Middle frontal gyrus (tissue), 1 donor: Measurements from ENCODE around the gene SLC22A1.
"Not testable (repeated sequence)": the region's sequence is repeated elsewhere in the genome, so short reads cannot be mapped to it uniquely, and the experiment has no call there.

Experiments
- DNase-seq: peaks from one replicate; pipeline ENCODE4 v3.0.0-alpha.2; 2015; ENCODE audit warnings: low spot score; ENCODE audit errors: extremely low spot score

The SLC22A1 gene

DNA sequence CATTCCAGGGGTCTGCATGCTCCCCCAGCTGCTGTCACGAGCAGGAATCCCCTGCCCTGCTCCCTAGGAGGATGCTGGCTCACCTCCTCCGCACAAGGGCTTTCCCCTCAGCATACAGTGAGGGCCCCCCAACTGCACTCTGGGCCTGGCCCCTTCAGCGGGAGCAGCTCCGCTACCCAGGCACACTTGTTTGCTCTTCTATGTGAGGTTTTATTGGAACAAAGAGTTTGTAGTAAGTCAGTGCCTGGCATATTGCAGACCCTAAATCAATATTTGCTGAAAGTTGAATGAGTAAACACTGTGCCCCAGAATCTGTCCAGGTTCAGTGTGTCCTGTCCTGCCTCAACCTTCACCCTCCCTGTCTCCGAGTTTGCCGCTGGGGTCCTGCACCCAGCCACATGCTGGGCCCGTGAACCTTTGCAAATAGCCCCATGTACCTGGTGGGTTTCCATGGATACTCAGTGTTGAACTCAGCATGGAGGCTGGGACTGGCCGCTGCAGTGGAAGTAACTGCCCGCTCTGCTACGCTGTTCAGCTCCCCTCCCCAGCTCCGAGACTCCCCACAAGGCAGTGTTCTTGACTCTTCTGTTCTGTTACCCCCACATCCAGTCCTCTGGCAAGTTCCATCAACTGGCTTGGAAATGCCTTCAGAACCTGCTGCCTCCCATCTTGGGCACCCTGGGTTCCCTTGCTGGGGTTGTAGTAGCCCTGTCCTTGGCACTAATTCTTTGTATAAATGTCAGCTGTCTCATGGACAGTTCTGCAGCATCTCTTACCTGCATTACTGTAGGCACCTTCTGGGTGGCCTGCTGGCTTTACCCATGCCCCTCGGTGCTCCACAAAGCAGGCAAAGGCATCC, 15.7 kb downstream of the SLC22A1 start:
- no peak for DNase-seq

GRCh38 chr6:160137989-160138835, 16.6 kb downstream of the SLC22A1 start:
- no peak for DNase-seq

GRCh38 chr6:160138839-160139419, 17.3 kb downstream of the SLC22A1 start:
- no peak for DNase-seq

DNA sequence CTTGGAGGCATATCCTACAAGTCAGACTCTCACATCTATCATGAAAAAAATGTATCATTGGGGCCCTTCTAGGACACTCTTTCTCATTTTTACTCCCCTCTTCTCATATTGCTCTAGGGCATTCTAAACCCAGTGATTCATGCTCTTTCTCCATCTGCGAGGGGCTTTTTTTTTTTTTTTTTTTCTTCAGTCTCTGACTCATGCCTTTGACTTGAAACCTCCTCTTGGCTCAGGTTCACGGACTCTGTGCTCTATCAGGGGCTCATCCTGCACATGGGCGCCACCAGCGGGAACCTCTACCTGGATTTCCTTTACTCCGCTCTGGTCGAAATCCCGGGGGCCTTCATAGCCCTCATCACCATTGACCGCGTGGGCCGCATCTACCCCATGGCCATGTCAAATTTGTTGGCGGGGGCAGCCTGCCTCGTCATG, 17.8 kb downstream of the SLC22A1 start:
- DNase-seq: no peak

DNA sequence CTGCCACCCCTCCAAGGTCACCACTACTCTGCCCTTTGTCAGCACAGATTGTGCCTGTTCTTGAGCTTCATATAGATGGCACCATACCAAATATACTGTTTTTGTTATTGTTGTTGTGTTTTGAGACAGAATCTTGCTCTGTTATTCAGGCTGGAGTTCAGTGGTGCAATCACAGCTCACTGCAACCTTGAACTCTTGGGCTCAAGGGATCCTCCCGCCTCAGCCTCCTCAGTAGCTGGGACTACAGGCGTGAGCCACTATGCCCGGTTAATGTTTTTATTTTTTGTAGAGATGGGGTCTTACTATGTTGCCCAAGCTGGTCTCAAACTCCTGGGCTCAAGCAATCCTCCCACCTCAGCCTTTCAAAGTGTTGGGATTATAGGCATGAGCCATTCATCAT, 18.9 kb downstream of the SLC22A1 start:
- DNase-seq: not testable (repeated sequence)

DNA sequence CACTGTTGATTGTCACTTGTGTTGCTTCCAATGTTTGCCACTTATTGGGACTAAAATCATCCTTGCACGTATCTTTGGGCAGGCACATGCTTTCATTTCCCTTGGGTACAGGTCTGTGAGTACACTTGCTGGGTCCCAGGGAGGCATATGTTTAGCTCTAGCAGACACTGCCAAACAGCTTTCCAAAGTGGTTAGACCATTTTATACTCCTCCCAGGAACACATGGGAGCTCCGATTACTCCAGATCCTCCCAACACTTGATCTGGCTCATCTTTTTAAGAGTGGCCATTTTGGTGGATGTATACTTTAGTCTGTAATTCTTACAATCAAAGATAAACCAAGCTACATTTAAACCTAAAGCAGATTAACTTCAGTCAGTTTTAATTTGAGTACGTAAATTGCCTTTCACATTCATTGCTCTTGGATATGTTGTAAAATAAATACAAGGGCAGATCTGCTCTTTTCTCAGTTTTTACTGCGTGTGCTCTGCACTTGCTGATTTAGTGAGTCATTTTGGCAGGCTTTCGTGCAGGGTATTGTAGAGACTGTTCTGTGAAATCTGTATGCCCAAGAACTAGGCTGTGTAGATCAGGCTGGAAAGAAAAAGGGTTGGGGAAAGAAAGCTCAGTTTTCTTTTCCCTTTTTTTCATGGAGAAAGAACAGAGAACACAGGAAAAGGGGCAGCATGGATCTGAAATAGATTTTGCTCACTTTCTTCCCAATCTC, 19.5 kb downstream of the SLC22A1 start:
- no peak for DNase-seq

DNA sequence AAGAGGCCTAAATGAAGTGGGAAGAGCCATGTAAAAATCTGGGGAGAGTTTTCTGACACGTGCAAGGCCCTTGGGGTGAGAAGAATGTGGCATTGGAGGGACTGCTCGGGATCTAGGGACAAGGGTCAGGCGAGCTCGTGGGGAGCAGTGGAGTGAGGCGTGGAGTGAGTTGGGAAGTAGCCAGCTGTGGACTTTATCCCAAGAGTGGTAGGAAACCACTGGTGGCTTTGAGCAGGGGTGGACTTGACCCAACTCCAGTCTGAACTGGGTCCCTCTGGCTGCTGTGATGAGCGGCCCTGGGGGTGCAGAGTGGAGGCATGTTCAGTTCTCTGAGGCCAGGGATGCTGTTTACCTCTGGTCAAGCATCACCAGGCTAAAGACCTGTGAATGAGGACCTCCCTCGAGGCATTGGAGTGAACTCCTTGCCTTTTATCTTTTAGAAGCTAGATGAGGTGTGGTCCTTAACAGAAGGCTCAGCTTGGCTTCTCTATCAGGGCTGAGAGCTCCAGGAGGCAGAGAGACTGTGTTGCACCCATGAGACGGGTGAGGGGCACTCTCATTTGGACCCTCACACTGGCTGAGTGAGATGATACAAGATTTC, 20.6 kb downstream of the SLC22A1 start:
- DNase-seq: no peak

- DNase-seq: no peak
Observed at GRCh38 chr6:160146454-160147145, 25.0 kb downstream of the SLC22A1 start.

- DNase-seq: no peak
Observed at GRCh38 chr6:160147146-160147536, 25.5 kb downstream of the SLC22A1 start.

GRCh38 chr6:160154471-160154870, 32.9 kb downstream of the SLC22A1 start:
- no peak for DNase-seq

GRCh38 chr6:160156842-160157241, 35.2 kb downstream of the SLC22A1 start:
- DNase-seq: no peak

- DNase-seq: no peak
Observed at GRCh38 chr6:160160450-160160849, 38.8 kb downstream of the SLC22A1 start.

DNA sequence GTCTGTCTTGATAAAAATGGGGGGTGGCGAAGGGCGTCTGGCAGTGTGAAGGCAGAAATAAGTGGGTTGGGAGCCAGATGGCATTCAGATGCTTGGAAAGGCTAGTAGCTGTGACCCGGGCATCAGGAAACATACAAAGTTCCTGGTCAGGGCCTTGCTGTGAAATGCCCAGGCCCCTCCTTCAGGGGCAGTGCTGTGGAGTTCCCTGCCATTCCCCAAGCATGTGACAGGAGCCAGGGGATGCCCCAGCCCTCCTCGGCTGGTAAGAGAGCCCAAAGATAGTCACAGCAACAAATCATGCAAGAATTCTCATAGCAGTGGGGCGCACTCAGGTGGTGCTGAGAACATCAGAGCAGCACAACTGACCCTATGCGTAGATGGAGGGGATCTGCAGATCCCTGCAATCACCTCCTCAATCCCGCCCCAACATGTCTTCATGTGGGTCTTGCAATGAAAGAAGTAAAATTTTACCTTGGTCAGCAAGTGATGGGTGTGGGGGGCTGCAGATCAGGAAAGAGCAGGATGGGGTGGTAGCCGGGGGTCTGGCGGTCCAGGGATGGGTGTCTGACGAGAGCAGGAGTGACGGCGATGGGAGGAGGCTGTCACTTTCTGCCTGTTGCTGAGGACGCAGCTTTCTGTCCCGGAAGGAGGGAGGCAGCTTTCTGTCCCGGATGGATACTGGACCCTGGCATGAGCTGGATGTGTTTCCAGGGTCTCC, 39.5 kb downstream of the SLC22A1 start:
- no peak for DNase-seq

DNA sequence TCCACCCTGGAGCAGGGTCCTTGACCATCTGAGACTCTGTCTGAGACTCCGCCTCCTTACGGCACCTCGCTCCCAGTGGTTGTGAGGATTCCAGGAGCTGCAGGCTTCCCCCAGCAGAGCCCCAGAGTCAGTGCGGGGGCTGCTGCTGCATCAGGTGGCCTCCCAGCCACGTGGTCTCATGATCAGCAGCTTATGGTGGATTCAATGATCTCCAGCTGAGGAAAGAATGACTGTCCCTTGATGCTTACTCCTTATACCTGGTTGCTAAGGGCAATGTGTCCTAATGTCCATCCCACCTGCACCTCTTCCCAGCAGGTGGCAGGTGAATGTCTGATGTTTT, 40.0 kb downstream of the SLC22A1 start:
- no peak for DNase-seq

DNA sequence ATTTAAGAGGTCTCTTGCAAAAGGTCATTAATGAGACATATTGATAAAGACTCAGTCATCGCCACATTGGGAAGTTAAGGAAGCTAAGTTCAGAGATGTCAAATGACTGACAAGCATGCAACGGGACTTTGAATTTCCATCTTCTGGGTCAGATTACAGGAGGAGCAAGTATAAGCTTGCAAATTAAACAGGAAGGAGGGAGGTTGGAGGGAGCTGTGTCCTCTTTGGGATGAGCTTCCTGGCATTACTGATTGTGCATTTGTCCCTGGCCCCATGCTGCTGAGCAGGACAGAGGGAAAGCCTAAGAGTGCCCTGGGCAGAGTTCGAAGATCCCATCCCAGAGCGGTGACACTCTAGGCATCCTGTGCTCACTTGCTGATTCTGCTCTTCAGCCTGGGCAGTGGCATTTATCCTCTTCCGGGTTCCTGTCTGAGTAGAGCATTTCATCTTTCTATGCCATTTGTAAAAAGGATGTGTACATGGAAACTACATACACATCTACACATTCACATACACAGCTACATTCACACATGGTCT, 40.5 kb downstream of the SLC22A1 start:
- no peak for DNase-seq

DNA sequence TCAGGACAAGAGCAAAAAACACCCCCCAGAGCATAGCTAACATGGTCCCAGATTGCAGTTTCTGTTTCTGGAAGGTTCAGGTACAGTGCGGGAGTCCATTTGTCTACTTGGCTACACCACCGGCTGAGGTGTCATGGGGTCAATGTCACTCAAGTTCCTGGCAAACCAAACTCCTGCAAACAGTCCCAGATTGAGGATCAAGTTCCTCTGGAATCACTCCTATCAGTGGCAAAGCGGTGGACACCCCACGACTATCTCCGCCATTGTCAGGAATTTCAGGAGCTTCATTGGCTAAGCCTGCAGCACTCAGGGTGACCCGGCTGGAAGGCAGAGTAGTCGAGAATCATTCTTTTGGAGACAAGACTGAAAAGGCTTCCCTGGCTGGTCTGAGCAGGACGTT, 41.8 kb downstream of the SLC22A1 start:
- DNase-seq: no peak

GRCh38 chr6:160163912-160164311, 42.3 kb downstream of the SLC22A1 start:
- DNase-seq: no peak

DNA sequence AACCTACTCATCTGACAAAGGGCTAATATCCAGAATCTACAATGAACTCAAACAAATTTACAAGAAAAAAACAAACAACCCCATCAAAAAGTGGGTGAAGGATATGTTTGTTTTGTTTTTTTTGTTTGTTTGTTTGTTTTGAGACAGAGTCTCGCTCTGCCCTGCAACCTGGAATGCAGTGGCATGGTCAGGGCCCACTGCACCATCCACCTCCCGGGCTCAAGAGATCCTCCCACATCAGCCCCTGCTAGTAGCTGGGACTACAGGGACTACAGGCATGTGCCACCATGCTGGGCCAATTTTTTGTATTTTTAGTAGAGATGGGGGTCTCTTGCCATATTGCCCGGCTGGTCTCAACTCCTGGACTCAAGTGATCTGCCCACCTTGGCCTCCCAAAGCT, 44.3 kb downstream of the SLC22A1 start:
- not testable (repeated sequence) for DNase-seq

- DNase-seq: no peak
Observed at GRCh38 chr6:160167604-160168399, 46.2 kb downstream of the SLC22A1 start.
